Lower leg skin (tissue), 4 donors: Measurements from ENCODE around the gene PIK3R1. TPM values are rescaled to one million over a fixed set of nuclear protein-coding genes. Genes with fewer than 3 reads are reported as not detected.

ENCODE experiments used
- DNase-seq, 2 donors: peaks; one replicate each; pipeline ENCODE4 v3.0.0-alpha.2; 2019; ENCODE audit warnings: low spot score in 2 of 2
- H3K4me3 ChIP-seq: fragments of 200-600 bp; sonication (generic); 2 replicates; pipeline ENCODE4 v1.5.1; 2017; ENCODE audit warnings: mild to moderate bottlenecking, low read depth; ENCODE audit not compliant: poor library complexity, severe bottlenecking
- POLR2A ChIP-seq, 2 donors: fragments of 450-650 bp; IDR thresholded peaks; one replicate each; pipeline ENCODE4 v1.6.1; 2016 to 2017; ENCODE audit warnings: antibody characterized with exemption in 2 of 2, mild to moderate bottlenecking in 1 of 2, moderate library complexity in 1 of 2
- WGBS, 2 donors: methylation state at CpG; one replicate each; pipeline ENCODE4 v1.1.5; 2018; 5-methylcytosine and 5-hydroxymethylcytosine counted together
- intact Hi-C: fragments of 100-400 bp; cut with DNase I; formaldehyde crosslinking; loops from one replicate; pipeline ENCODE4 v1.15.0; 2023; ENCODE audit warnings: low total_unique reads
- total RNA-seq, 4 donors: library from RNA; depleted of rRNA; stranded (reverse); fragments of >200 nt; gene quantifications; one replicate each; pipeline ENCODE4 v1.1.0, GENCODE V29; 2016
- TF ChIP-seq, protein P1 (sequence below), 3 donors: fragments of 450-650 bp; IDR thresholded peaks; one replicate each; pipeline ENCODE4 v1.5.1; 2016; ENCODE audit warnings: antibody characterized with exemption in 3 of 3, mild to moderate bottlenecking in 3 of 3, moderate library complexity in 2 of 3

The PIK3R1 gene
- total RNA-seq, 4 donors from 2014 or later = 102 to 245 (median 137) TPM

DNA sequence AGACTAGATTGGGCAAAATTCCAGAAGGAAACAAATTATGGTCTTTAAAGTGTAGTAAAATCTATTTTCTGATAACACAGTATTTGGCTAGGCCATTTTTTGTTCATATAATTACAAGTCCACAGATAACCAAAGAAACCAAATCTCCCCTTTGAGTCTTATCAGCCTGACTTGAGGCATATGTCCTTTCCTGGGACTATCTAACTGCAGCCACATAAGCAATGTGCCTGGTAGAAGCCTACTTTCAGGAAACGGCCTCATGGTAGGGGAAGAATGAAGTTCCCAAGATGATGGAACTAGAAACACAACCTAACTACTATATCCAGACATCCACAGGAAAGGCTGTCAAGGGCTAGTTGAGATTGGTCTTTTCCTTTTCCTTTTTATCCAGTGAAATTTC is 130.0 kb downstream of the PIK3R1 start:
- DNase-seq = no peak
- intact Hi-C loops = no loop called here
- 92 to 100% methylated on average over 1 of the region's 1 CpG for WGBS, 2 donors
- TF ChIP-seq POLR2A (IDR thresholded peaks at IDR 0.05) = no peak
- TF ChIP-seq, protein P1, sequence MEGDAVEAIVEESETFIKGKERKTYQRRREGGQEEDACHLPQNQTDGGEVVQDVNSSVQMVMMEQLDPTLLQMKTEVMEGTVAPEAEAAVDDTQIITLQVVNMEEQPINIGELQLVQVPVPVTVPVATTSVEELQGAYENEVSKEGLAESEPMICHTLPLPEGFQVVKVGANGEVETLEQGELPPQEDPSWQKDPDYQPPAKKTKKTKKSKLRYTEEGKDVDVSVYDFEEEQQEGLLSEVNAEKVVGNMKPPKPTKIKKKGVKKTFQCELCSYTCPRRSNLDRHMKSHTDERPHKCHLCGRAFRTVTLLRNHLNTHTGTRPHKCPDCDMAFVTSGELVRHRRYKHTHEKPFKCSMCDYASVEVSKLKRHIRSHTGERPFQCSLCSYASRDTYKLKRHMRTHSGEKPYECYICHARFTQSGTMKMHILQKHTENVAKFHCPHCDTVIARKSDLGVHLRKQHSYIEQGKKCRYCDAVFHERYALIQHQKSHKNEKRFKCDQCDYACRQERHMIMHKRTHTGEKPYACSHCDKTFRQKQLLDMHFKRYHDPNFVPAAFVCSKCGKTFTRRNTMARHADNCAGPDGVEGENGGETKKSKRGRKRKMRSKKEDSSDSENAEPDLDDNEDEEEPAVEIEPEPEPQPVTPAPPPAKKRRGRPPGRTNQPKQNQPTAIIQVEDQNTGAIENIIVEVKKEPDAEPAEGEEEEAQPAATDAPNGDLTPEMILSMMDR (IDR thresholded peaks at IDR 0.05) = no peak
- no peak overlapping the region for H3K4me3 ChIP-seq

DNA sequence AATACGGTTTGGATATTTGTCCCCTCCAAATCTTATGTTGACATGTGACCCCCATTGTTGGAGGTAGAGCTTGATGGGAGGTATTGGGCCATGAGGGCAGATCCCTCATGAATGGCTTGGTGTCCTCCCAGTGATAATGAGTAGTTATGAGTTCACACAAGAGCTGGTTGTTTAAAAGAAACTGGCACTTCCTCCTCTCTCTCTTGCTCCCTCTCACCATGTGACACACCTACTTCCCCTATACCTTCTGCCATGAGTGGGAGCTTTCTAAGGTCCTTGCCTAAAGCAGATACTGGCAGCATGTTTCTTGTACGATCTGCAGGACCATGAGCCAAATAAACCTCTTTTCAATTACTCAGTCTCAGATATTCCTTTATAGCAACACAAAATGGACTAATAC is 132.0 kb downstream of the PIK3R1 start:
- TF ChIP-seq, protein P1 (IDR thresholded peaks at IDR 0.05) = no peak
- TF ChIP-seq POLR2A (IDR thresholded peaks at IDR 0.05) = no peak
- H3K4me3 ChIP-seq = no peak overlapping the region
- intact Hi-C loops = no loop called here
- WGBS, 2 donors = 89 to 93% methylated on average over 2 of the region's 2 CpGs
- DNase-seq = no peak

DNA sequence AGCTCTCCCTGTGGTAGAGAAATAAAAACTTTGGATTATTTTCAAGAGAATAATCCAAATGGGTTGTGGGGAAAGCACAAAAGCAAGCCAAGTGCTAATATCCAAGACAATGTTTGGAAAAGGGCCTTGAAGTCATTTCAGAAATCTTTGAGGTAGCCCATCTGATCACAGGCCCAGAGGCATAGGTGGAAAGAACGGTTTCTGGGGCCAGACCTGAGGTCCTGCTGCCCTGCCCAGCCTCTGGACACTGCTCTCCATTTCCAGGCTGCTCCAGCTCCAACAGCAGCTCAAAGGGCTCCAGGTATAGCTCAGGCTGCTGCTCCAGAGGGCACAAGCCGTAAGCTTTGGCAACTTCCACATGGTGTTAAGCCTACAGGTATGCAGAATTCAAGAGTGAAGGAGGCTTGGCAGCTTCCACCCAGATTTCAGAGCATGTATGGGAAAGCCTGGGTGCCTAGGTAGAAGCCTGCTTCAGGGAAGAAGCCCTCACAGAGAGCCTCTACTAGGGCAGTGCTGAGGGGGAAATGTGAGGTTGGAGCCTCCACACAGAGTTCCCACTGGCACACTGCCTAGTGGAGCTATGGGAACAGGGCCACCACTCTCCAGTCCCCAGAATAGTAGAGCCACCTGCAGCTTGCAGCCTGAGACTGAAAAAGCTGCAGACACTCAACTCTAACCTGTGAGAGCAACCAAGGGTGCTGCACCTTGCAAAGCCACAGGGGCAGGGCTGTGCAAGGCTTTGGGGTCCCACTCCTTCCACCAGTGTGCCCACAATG is 133.1 kb downstream of the PIK3R1 start:
- no peak for TF ChIP-seq POLR2A (IDR thresholded peaks at IDR 0.05)
- TF ChIP-seq, protein P1 (IDR thresholded peaks at IDR 0.05) = no peak
- DNase-seq = no peak
- H3K4me3 ChIP-seq = no peak overlapping the region
- intact Hi-C loops = no loop called here
- WGBS, 2 donors = 63 to 80% methylated on average over 2 of the region's 2 CpGs

DNA sequence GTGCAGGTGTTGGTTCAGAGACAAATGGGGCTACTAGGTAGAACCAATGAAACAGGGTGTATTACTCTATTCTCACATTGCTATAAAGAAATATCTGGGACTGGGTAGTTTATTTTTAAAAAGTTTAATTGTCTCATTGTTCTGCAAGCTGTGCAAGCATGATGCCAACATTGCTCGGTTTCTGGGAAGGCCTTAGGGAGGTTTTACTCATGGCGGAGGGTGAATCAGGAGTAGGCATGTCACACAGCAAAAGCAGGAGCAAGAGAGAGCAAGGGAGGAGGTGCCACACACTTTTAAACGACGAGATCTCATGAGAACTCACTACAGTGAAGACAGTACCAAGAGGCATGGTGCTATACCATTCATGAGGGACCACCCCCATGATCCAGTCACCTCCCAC is 134.6 kb downstream of the PIK3R1 start:
- 53 to 58% methylated on average over 4 of the region's 4 CpGs for WGBS, 2 donors
- no peak overlapping the region for H3K4me3 ChIP-seq
- no peak for DNase-seq
- TF ChIP-seq, protein P1 (IDR thresholded peaks at IDR 0.05) = no peak
- TF ChIP-seq POLR2A (IDR thresholded peaks at IDR 0.05) = no peak
- intact Hi-C loops = no loop called here
